IMR-90 (cell line): ENCODE measurements around the gene SLF2. TPM values are rescaled to one million over a fixed set of nuclear protein-coding genes. Genes with fewer than 3 reads are reported as not detected.

Experiments used
- ATAC-seq: fragments of 200-7000 bp; cut with Tn5 transposase; 2 replicates; pipeline ENCODE4 v1.9.1; 2020; ENCODE audit warnings: low read depth, mild to moderate bottlenecking, moderate library complexity
- BruUV-seq: library from RNA; stranded (reverse); fragments of 400-500 nt; replicated peaks from 2 replicates; lab custom pipeline; 2021; lab: Mats Ljungman, UMichigan
- CTCF ChIA-PET: fragments of 300-600 bp; formaldehyde crosslinking; extraction: SDS; loops from one replicate; lab custom pipeline; 2021; ENCODE audit warnings: antibody characterized with exemption; lab: Yijun Ruan, JAX
- POLR2A ChIA-PET: fragments of 300-600 bp; sonication (Branson Sonifier 250); formaldehyde crosslinking; loops from one replicate; lab custom pipeline; 2022; ENCODE audit warnings: antibody characterized with exemption; ENCODE audit not compliant: unreplicated experiment; lab: Charles Lee
- DNase-seq: peaks from one replicate; pipeline ENCODE4 v3.0.0; 2013
- H2AFZ ChIP-seq: replicated peaks from 2 replicates; pipeline ENCODE3; 2013; ENCODE audit warnings: low read length, mild to moderate bottlenecking; ENCODE audit not compliant: poor library complexity
- H2AK5ac ChIP-seq: 2 replicates; pipeline ENCODE4 v1.6.1; 2013; ENCODE audit warnings: low read depth, low read length, inconsistent platforms
- H2AK9ac ChIP-seq: replicated peaks from 2 replicates; pipeline ENCODE3; 2013; ENCODE audit warnings: mild to moderate bottlenecking, low read depth, low read length, moderate library complexity; ENCODE audit not compliant: poor library complexity
- H2BK120ac ChIP-seq: 2 replicates; pipeline ENCODE4 v1.6.1; 2013; ENCODE audit warnings: low read depth, low read length, inconsistent platforms
- H2BK15ac ChIP-seq: 3 replicates; pipeline ENCODE4 v1.6.1; 2013; ENCODE audit warnings: low read depth, low read length, inconsistent platforms
- H2BK20ac ChIP-seq: 2 replicates; pipeline ENCODE4 v1.6.1; 2013; ENCODE audit warnings: low read depth, mild to moderate bottlenecking, inconsistent platforms, low read length, moderate library complexity
- H2BK5ac ChIP-seq: 2 replicates; pipeline ENCODE4 v1.6.1; 2013; ENCODE audit warnings: mild to moderate bottlenecking, low read depth, low read length, inconsistent platforms; ENCODE audit not compliant: poor library complexity, severe bottlenecking
- H3K14ac ChIP-seq: replicated peaks from 2 replicates; pipeline ENCODE4 v1.6.1; 2013; ENCODE audit warnings: low read depth, low read length, inconsistent platforms
- H3K18ac ChIP-seq: 2 replicates; pipeline ENCODE4 v1.6.1; 2013; ENCODE audit warnings: low read depth, low read length, control low read depth
- H3K23ac ChIP-seq: 2 replicates; pipeline ENCODE4 v1.6.1; 2013; ENCODE audit warnings: low read depth, low read length, inconsistent platforms
- H3K27ac ChIP-seq: 2 replicates; pipeline ENCODE4 v1.5.1; 2013; ENCODE audit warnings: mild to moderate bottlenecking, control low read depth, low read length; ENCODE audit not compliant: insufficient read depth
- H3K27me3 ChIP-seq: 2 replicates; pipeline ENCODE4 v1.6.1; 2013; ENCODE audit warnings: low read length; ENCODE audit not compliant: control insufficient read depth, insufficient read depth
- H3K36me3 ChIP-seq: 2 replicates; pipeline ENCODE4 v1.6.1; 2013; ENCODE audit warnings: low read length, mixed read lengths; ENCODE audit not compliant: control insufficient read depth, insufficient read depth
- H3K4ac ChIP-seq: 2 replicates; pipeline ENCODE4 v1.6.1; 2013; ENCODE audit warnings: low read depth, low read length, inconsistent platforms
- H3K4me1 ChIP-seq: 2 replicates; pipeline ENCODE4 v1.6.1; 2013; ENCODE audit warnings: low read length, mixed read lengths; ENCODE audit not compliant: control insufficient read depth, insufficient read depth
- H3K4me2 ChIP-seq: 2 replicates; pipeline ENCODE4 v1.6.1; 2013; ENCODE audit warnings: low read depth, mild to moderate bottlenecking, control low read depth, low read length, moderate library complexity
- H3K4me3 ChIP-seq: 2 replicates; pipeline ENCODE4 v1.5.1; 2013; ENCODE audit warnings: low read depth, mild to moderate bottlenecking, control low read depth, low read length, moderate library complexity; ENCODE audit not compliant: insufficient read depth
- H3K56ac ChIP-seq: 2 replicates; pipeline ENCODE4 v1.6.1; 2013; ENCODE audit warnings: low read length, inconsistent platforms; ENCODE audit not compliant: insufficient read depth; ENCODE audit errors: extremely low read depth
- H3K79me1 ChIP-seq, 2 experiments: 2 replicates each; pipeline ENCODE4 v1.6.1; 2013; ENCODE audit warnings: low read length in 2 of 2, inconsistent platforms in 1 of 2, low read depth in 1 of 2
- H3K9ac ChIP-seq: 2 replicates; pipeline ENCODE4 v1.6.1; 2013; ENCODE audit warnings: low read depth, low read length, control low read depth
- H3K9me1 ChIP-seq: 2 replicates; pipeline ENCODE4 v1.6.1; 2013; ENCODE audit warnings: low read length, inconsistent platforms; ENCODE audit not compliant: insufficient read depth
- H3K9me3 ChIP-seq: 2 replicates; pipeline ENCODE4 v1.6.1; 2013; ENCODE audit warnings: low read length; ENCODE audit not compliant: control insufficient read depth, insufficient read depth
- H4K20me1 ChIP-seq: 2 replicates; pipeline ENCODE4 v1.6.1; 2013; ENCODE audit warnings: low read length, inconsistent platforms; ENCODE audit not compliant: insufficient read depth
- H4K5ac ChIP-seq: 2 replicates; pipeline ENCODE4 v1.6.1; 2013; ENCODE audit warnings: mild to moderate bottlenecking, low read depth, low read length, control low read depth
- H4K8ac ChIP-seq, 2 experiments: 2 replicates each; pipeline ENCODE4 v1.6.1; 2013; ENCODE audit warnings: low read depth in 2 of 2, low read length in 2 of 2, control low read depth in 1 of 2, inconsistent platforms in 1 of 2
- H4K91ac ChIP-seq: 2 replicates; pipeline ENCODE4 v1.6.1; 2013; ENCODE audit warnings: low read depth, low read length, inconsistent platforms; ENCODE audit not compliant: insufficient read depth
- BHLHE40 ChIP-seq: fragments of 150-350 bp; IDR thresholded peaks from 2 replicates; pipeline ENCODE4 v1.6.1; 2016; ENCODE audit warnings: mild to moderate bottlenecking, low read depth, low read length
- CEBPB ChIP-seq: IDR thresholded peaks from 2 replicates; pipeline ENCODE4 v1.6.1; 2012; ENCODE audit warnings: low read depth, low read length, improper control_type of control experiment
- CHD1 ChIP-seq: IDR thresholded peaks from 2 replicates; pipeline ENCODE4 v1.6.1; 2012; ENCODE audit warnings: low read depth, low read length, improper control_type of control experiment
- CTCF ChIP-seq: conservative IDR thresholded peaks from 2 replicates; pipeline ENCODE4 v1.5.1; 2012; ENCODE audit warnings: mild to moderate bottlenecking, low read depth, low read length, improper control_type of control experiment
- FOS ChIP-seq: fragments of 150-350 bp; IDR thresholded peaks from 2 replicates; pipeline ENCODE4 v1.6.1; 2016; ENCODE audit warnings: low read depth, low read length
- MAFK ChIP-seq: IDR thresholded peaks from 2 replicates; pipeline ENCODE4 v1.6.1; 2012; ENCODE audit warnings: low read depth, low read length, improper control_type of control experiment
- MAZ ChIP-seq: IDR thresholded peaks from 2 replicates; pipeline ENCODE4 v1.6.1; 2012; ENCODE audit warnings: low read depth, mild to moderate bottlenecking, low read length, improper control_type of control experiment, moderate library complexity, borderline replicate concordance
- MXI1 ChIP-seq: IDR thresholded peaks from 2 replicates; pipeline ENCODE4 v1.6.1; 2012; ENCODE audit warnings: low read depth, mild to moderate bottlenecking, low read length, moderate library complexity, borderline replicate concordance
- NFE2L2 ChIP-seq: fragments of 150-350 bp; IDR thresholded peaks from 2 replicates; pipeline ENCODE4 v1.6.1; 2016; ENCODE audit warnings: low read depth, mild to moderate bottlenecking, low read length
- POLR2A ChIP-seq: IDR thresholded peaks from 2 replicates; pipeline ENCODE4 v1.6.1; 2012; ENCODE audit warnings: mild to moderate bottlenecking, low read depth, low read length
- RAD21 ChIP-seq: IDR thresholded peaks from 2 replicates; pipeline ENCODE4 v1.6.1; 2012; ENCODE audit warnings: low read length, improper control_type of control experiment
- RCOR1 ChIP-seq: IDR thresholded peaks from 2 replicates; pipeline ENCODE4 v1.6.1; 2012; ENCODE audit warnings: mild to moderate bottlenecking, low read length, improper control_type of control experiment; ENCODE audit not compliant: insufficient replicate concordance
- RFX5 ChIP-seq: IDR thresholded peaks from 2 replicates; pipeline ENCODE4 v1.8.0; 2012; ENCODE audit warnings: low read depth, mild to moderate bottlenecking, low read length, moderate library complexity
- SMC3 ChIP-seq: fragments of 150-350 bp; IDR thresholded peaks from 2 replicates; pipeline ENCODE4 v1.6.1; 2016; ENCODE audit warnings: low read depth, mild to moderate bottlenecking, antibody characterized with exemption, low read length, moderate library complexity
- USF2 ChIP-seq: fragments of 150-350 bp; IDR thresholded peaks from 2 replicates; pipeline ENCODE4 v1.6.1; 2017; ENCODE audit warnings: mild to moderate bottlenecking, antibody characterized with exemption, low read length, low read depth
- dilution Hi-C: fragments of 300-500 bp; cut with HindIII; formaldehyde crosslinking; loops from one replicate; pipeline ENCODE4 v1.14.3; 2018; ENCODE audit warnings: low sequenced_read_pairs; ENCODE audit not compliant: unreplicated experiment
- in situ Hi-C: fragments of 300-500 bp; cut with MboI; formaldehyde crosslinking; loops from 3 replicates; pipeline ENCODE4 v1.14.3; 2019; ENCODE audit warnings: low sequenced_read_pairs, inconsistent platforms, mixed read lengths
- intact Hi-C: fragments of 100-400 bp; cut with micrococcal nuclease; formaldehyde crosslinking; loops from 2 replicates; pipeline ENCODE4 v1.10.0; 2022
- polyA plus RNA-seq, 3 experiments: library from polyadenylated mRNA; depleted of rRNA; stranded (reverse); fragments of >200 nt; gene quantifications; 2 replicates each; pipeline ENCODE4 v1.2.3, GENCODE V29; 2012; ENCODE audit warnings: low replicate concordance in 1 of 3
- total RNA-seq: library from RNA; depleted of rRNA; stranded (reverse); fragments of >200 nt; gene quantifications from 2 replicates; pipeline ENCODE4 v1.2.3, GENCODE V29; 2012
- TF ChIP-seq, protein P1 (sequence below): fragments of 150-350 bp; IDR thresholded peaks from 2 replicates; pipeline ENCODE4 v1.6.1; 2016; ENCODE audit warnings: low read depth, mild to moderate bottlenecking, low read length, moderate library complexity, borderline replicate concordance

Gene SLF2
- total and polyA plus RNA-seq, 2 of the 4 experiments (the other 2 are of a cell fraction): 8.5 to 21.7 TPM

GRCh38 chr10:100923580-100923979 is 10.8 kb downstream of the SLF2 start:
- H2BK120ac ChIP-seq: no peak overlapping the region
- no peak overlapping the region for H2AFZ ChIP-seq
- ChIA-PET CTCF (no interaction called here), POLR2A (no interaction called here)
- peaks cover 49% of the 10 kb centered on the region for H3K36me3 ChIP-seq
- no peak overlapping the region for H4K5ac ChIP-seq
- H3K56ac ChIP-seq: no peak overlapping the region
- H2AK9ac ChIP-seq: no peak overlapping the region
- H2AK5ac ChIP-seq: no peak overlapping the region
- no peak overlapping the region for H3K18ac ChIP-seq
- no peaks in the 10 kb centered on the region for H4K20me1 ChIP-seq
- in situ Hi-C loops (no loop called here), dilution Hi-C loops (no loop called here), intact Hi-C loops (loop anchor here (5.0 kb wide), 1 partner anchor 716 kb away; no protein-coding TSS in a partner anchor)
- H3K23ac ChIP-seq: no peak overlapping the region
- H2BK5ac ChIP-seq: peak overlapping the region; percentile 70
- no peaks in the 10 kb centered on the region for H3K9me3 ChIP-seq
- H2BK20ac ChIP-seq: no peak overlapping the region
- no peak for DNase-seq
- H3K14ac ChIP-seq: no peak overlapping the region
- no TSS peak for BruUV-seq
- H3K4ac ChIP-seq: no peak overlapping the region
- no peaks in the 10 kb centered on the region for H3K9me1 ChIP-seq
- no peak overlapping the region for H3K9ac ChIP-seq
- TF ChIP-seq POLR2A: no peak
- no peak for TF ChIP-seq BHLHE40
- TF ChIP-seq, protein P1, sequence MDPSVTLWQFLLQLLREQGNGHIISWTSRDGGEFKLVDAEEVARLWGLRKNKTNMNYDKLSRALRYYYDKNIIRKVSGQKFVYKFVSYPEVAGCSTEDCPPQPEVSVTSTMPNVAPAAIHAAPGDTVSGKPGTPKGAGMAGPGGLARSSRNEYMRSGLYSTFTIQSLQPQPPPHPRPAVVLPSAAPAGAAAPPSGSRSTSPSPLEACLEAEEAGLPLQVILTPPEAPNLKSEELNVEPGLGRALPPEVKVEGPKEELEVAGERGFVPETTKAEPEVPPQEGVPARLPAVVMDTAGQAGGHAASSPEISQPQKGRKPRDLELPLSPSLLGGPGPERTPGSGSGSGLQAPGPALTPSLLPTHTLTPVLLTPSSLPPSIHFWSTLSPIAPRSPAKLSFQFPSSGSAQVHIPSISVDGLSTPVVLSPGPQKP: no peak
- TF ChIP-seq CTCF: no peak
- TF ChIP-seq USF2: no peak
- TF ChIP-seq MAZ: no peak
- TF ChIP-seq FOS: no peak
- no peak for TF ChIP-seq RFX5
- TF ChIP-seq SMC3: no peak
- no peak for TF ChIP-seq MXI1
- TF ChIP-seq CHD1: no peak
- TF ChIP-seq RCOR1: no peak
- TF ChIP-seq CEBPB: no peak
- no peak for TF ChIP-seq NFE2L2
- TF ChIP-seq MAFK: no peak
- TF ChIP-seq RAD21: no peak
- peak; percentile 66 for ATAC-seq
- H2BK15ac ChIP-seq: no peak overlapping the region
- peaks cover 4% of the 10 kb centered on the region for H3K4me1 ChIP-seq
- no peaks in the 10 kb centered on the region for H3K27me3 ChIP-seq
- peaks cover 29 to 51% of the 10 kb centered on the region in 2 experiments for H3K79me1 ChIP-seq
- H3K27ac ChIP-seq: no peak overlapping the region
- H3K4me3 ChIP-seq: no peak overlapping the region
- H3K4me2 ChIP-seq: no peak overlapping the region
- no peak overlapping the region for H4K8ac ChIP-seq
- H4K91ac ChIP-seq: no peak overlapping the region
